ENCODE measurements around the gene SLC25A38.
"Not testable (repeated sequence)": the region's sequence is repeated elsewhere in the genome, so short reads cannot be mapped to it uniquely, and the experiment has no call there.

SLC25A38 gene

GRCh38 chr3:39383045-39383880, at the start of gene SLC25A38:
Gene SLC25A38 (plus strand): TSS chr3:39383370. CDS start chr3:39383725, 355 bp downstream.
- peak; percentile 71 for DNase-seq (ENCODE audit: low spot score)

GRCh38 chr3:39333607-39334006, 49.6 kb upstream of the SLC25A38 start:
- DNase-seq (ENCODE audit: low spot score), result no peak

- DNase-seq (ENCODE audit: low spot score), result no peak
Observed at GRCh38 chr3:39334205-39334604, 49.0 kb upstream of the SLC25A38 start.

GRCh38 chr3:39338201-39338600, 45.0 kb upstream of the SLC25A38 start:
- DNase-seq (ENCODE audit: low spot score), result no peak

- DNase-seq (ENCODE audit: low spot score), result no peak
Observed at GRCh38 chr3:39339086-39339485, 44.1 kb upstream of the SLC25A38 start.

- DNase-seq (ENCODE audit: low spot score), result no peak
Observed at GRCh38 chr3:39343076-39343717, 40.0 kb upstream of the SLC25A38 start.

GRCh38 chr3:39343760-39344159, 39.4 kb upstream of the SLC25A38 start:
- no peak for DNase-seq (ENCODE audit: low spot score)

- no peak for DNase-seq (ENCODE audit: low spot score)
Observed at GRCh38 chr3:39344746-39345344, 38.3 kb upstream of the SLC25A38 start.

- DNase-seq (ENCODE audit: low spot score), result no peak
Observed at GRCh38 chr3:39346785-39347585, 36.2 kb upstream of the SLC25A38 start.

GRCh38 chr3:39347586-39347876, 35.6 kb upstream of the SLC25A38 start:
- no peak for DNase-seq (ENCODE audit: low spot score)

- no peak for DNase-seq (ENCODE audit: low spot score)
Observed at GRCh38 chr3:39349080-39349479, 34.1 kb upstream of the SLC25A38 start.

GRCh38 chr3:39350714-39351113, 32.5 kb upstream of the SLC25A38 start:
- DNase-seq (ENCODE audit: low spot score), result no peak

- DNase-seq (ENCODE audit: low spot score), result not testable (repeated sequence)
Observed at GRCh38 chr3:39351134-39351533, 32.0 kb upstream of the SLC25A38 start.

GRCh38 chr3:39353168-39353927, 29.8 kb upstream of the SLC25A38 start:
- not testable (repeated sequence) for DNase-seq (ENCODE audit: low spot score)

- DNase-seq (ENCODE audit: low spot score), result no peak
Observed at GRCh38 chr3:39358333-39358732, 24.8 kb upstream of the SLC25A38 start.

GRCh38 chr3:39361252-39361927, 21.8 kb upstream of the SLC25A38 start:
- no peak for DNase-seq (ENCODE audit: low spot score)

GRCh38 chr3:39362192-39362591, 21.0 kb upstream of the SLC25A38 start:
- DNase-seq (ENCODE audit: low spot score), result no peak

- no peak for DNase-seq (ENCODE audit: low spot score)
Observed at GRCh38 chr3:39362812-39363211, 20.4 kb upstream of the SLC25A38 start.

- DNase-seq (ENCODE audit: low spot score), result not testable (repeated sequence)
Observed at GRCh38 chr3:39370450-39370849, 12.7 kb upstream of the SLC25A38 start.

- DNase-seq (ENCODE audit: low spot score), result no peak
Observed at GRCh38 chr3:39372833-39373232, 10.3 kb upstream of the SLC25A38 start.

Measured in globus pallidus (tissue), 1 donor.